Measurements from ENCODE around the gene CCDC197.
A peak's percentile ranks its signal among the peaks of the same experiment; 100 is the strongest.

Gene CCDC197

GRCh38 chr14:93997082-93997481 lies at the start of gene CCDC197:
CCDC197 (plus strand) TSS chr14:93997301; CDS start chr14:93998132, 831 bp downstream.
- DNase-seq (ENCODE audit: low read depth in 2 of 2): no peak

- no peak for DNase-seq (ENCODE audit: low read depth in 2 of 2)
Measured at GRCh38 chr14:93949511-93950075, 47.5 kb upstream of the CCDC197 start.

- DNase-seq (ENCODE audit: low read depth in 2 of 2): no peak
Measured at GRCh38 chr14:93950948-93951634, 46.0 kb upstream of the CCDC197 start.

GRCh38 chr14:93951635-93952540 lies 45.2 kb upstream of the CCDC197 start:
- no peak for DNase-seq (ENCODE audit: low read depth in 2 of 2)

- DNase-seq (ENCODE audit: low read depth in 2 of 2): no peak
Measured at GRCh38 chr14:93952829-93953228, 44.3 kb upstream of the CCDC197 start.

- DNase-seq (ENCODE audit: low read depth in 2 of 2): no peak
Measured at GRCh38 chr14:93953263-93953662, 43.8 kb upstream of the CCDC197 start.

GRCh38 chr14:93953739-93954515 lies 43.2 kb upstream of the CCDC197 start:
- DNase-seq (ENCODE audit: low read depth in 2 of 2): no peak

- no peak for DNase-seq (ENCODE audit: low read depth in 2 of 2)
Measured at GRCh38 chr14:93954516-93954830, 42.6 kb upstream of the CCDC197 start.

- DNase-seq (ENCODE audit: low read depth in 2 of 2): no peak
Measured at GRCh38 chr14:93954900-93955849, 41.9 kb upstream of the CCDC197 start.

- no peak for DNase-seq (ENCODE audit: low read depth in 2 of 2)
Measured at GRCh38 chr14:93955850-93956481, 41.1 kb upstream of the CCDC197 start.

GRCh38 chr14:93956514-93957332 lies 40.4 kb upstream of the CCDC197 start:
- DNase-seq (ENCODE audit: low read depth in 2 of 2): no peak

GRCh38 chr14:93957333-93957710 lies 39.8 kb upstream of the CCDC197 start:
- no peak for DNase-seq (ENCODE audit: low read depth in 2 of 2)

- DNase-seq (ENCODE audit: low read depth in 2 of 2): no peak
Measured at GRCh38 chr14:93957751-93958566, 39.1 kb upstream of the CCDC197 start.

GRCh38 chr14:93958567-93959238 lies 38.4 kb upstream of the CCDC197 start:
- DNase-seq (ENCODE audit: low read depth in 2 of 2): no peak

GRCh38 chr14:93959239-93960107 lies 37.6 kb upstream of the CCDC197 start:
- peak; percentile 84 to 89 for DNase-seq (ENCODE audit: low read depth in 2 of 2)

- DNase-seq (ENCODE audit: low read depth in 2 of 2): no peak
Measured at GRCh38 chr14:93960108-93960475, 37.0 kb upstream of the CCDC197 start.

GRCh38 chr14:93960774-93961438 lies 36.2 kb upstream of the CCDC197 start:
- DNase-seq (ENCODE audit: low read depth in 2 of 2): no peak

Measured in activated CD4-positive, alpha-beta T cell treated with anti-CD3 and anti-CD28 coated beads for 24 hours (primary cell).